ENCODE data around the gene ANTKMT. TPM values are rescaled to one million over a fixed set of nuclear protein-coding genes. Genes with fewer than 3 reads are reported as not detected.
"Not testable (repeated sequence)": the region's sequence is repeated elsewhere in the genome, so short reads cannot be mapped to it uniquely, and the experiment has no call there.

ANTKMT gene
- total RNA-seq, 1 donor, result 25.3 TPM

GRCh38 chr16:680967-681745 lies 39.8 kb upstream of the ANTKMT start:
- DNase-seq (ENCODE audit: low read depth in 2 of 3, low spot score in 2 of 3), result no peak

- no peak for DNase-seq (ENCODE audit: low read depth in 2 of 3, low spot score in 2 of 3)
Measured at GRCh38 chr16:681746-682427, 39.1 kb upstream of the ANTKMT start.

DNA sequence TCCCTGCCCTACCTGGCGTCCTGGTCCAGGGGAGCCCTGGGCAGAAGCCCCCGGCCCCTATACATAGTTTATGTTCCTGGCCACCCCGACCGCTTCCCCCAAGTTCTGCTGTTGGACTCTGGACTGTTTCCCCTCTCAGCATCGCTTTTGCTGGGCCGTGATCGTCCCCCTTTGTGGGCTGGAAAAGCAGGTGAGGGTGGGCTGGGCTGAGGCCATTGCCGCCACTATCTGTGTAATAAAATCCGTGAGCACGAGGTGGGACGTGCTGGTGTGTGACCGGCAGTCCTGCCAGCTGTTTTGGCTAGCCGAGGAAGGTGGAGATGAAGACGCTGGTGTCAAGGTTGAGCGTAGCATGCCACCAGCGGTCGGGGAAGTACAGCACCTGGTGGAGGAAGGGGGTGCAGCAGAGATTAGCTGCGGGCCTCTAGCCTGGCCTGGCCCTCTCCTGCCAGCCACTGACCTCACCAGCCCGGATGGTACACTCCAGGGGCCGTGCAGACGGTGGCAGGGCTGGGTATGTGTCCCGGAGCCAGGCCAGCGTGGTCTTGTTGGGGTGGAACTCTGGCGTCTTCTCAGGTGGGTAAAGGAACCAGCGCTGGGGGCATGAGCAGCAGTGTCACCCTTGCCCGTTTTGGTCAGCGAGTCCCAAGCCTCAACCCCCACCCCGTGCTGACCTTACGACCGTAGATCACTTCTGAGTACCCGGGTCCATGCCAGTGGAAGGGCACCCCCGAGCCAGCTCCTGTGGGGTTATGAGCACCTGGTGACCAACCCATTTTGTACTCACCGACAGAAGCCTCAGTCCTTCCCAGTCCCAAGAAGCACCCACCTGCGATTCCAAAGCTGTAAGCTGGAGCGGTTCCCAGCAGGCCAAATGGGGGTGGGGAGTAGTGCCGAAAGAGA lies 38.2 kb upstream of the ANTKMT start:
- no peak for DNase-seq (ENCODE audit: low read depth in 2 of 3, low spot score in 2 of 3)

GRCh38 chr16:683396-684070 lies 37.4 kb upstream of the ANTKMT start:
- no peak for DNase-seq (ENCODE audit: low read depth in 2 of 3, low spot score in 2 of 3)

- DNase-seq (ENCODE audit: low read depth in 2 of 3, low spot score in 2 of 3), result peak; percentile 90 to 95 (median 93)
Measured at GRCh38 chr16:684071-684794, 36.7 kb upstream of the ANTKMT start, which contains the start of gene JMJD8. Gene JMJD8 (minus strand): TSS chr16:684334. CDS start chr16:684319, 15 bp downstream.

DNA sequence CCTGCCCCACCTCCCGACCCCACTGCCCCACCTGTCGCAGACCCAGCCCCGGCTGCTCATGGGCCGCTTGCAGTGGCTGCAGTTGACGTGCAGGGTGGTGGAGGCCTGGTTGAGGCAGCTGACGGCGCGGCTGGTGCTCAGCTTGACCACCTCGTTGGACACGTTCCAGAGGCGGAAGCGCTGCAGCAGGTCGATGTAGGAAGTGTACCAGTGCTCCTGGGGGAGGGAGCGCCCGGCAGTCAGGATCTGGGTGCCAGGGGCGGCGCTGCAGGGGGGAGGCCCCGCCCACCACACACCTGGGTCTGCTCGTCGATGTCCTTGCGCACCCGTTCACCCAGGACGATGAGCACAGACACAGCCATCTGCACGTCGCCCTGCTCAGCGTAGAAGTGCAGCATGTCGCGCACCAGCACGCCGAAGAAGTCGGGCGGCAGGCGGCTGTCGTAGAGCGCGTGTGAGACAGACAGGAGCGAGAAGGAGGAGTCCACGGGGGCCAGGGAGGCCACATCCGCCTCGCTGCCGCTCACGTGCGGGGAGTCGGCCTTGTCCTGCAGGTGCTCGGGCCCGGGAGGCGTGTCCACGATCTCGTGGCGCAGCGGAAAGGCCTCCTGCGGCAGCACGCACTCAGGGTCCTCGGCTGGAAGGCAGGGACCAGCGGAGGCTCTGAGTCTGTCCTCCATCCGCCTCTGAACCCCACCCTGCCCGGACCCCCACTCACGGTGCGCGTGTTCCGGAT lies 35.8 kb upstream of the ANTKMT start:
- DNase-seq (ENCODE audit: low read depth in 2 of 3, low spot score in 2 of 3), result no peak

GRCh38 chr16:685967-686366 lies 35.0 kb upstream of the ANTKMT start:
- peak in 1 of 3 donors; percentile 22 for DNase-seq (ENCODE audit: low read depth in 2 of 3, low spot score in 2 of 3)

- DNase-seq (ENCODE audit: low read depth in 2 of 3, low spot score in 2 of 3), result no peak
Measured at GRCh38 chr16:686459-687260, 34.3 kb upstream of the ANTKMT start.

DNA sequence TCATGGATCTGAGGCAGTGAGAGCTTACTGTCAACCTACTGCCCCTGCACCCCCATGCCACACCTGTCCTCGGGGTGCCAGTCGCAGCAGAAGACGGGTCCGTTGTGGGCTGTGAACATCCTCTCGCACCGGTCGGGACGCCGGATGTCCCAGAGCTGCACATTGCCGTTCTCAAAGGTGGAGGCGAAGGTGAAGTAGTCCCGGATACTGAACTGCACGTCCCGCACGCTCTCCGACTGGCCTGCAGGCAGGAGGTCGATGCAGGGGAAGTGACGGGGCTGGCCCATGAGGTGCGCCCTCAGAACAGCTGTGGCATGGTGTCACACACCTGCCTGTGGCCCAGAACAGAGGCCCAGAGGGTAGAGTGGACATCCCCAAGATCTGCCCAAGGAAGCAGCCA lies 33.4 kb upstream of the ANTKMT start:
- no peak for DNase-seq (ENCODE audit: low read depth in 2 of 3, low spot score in 2 of 3)

DNA sequence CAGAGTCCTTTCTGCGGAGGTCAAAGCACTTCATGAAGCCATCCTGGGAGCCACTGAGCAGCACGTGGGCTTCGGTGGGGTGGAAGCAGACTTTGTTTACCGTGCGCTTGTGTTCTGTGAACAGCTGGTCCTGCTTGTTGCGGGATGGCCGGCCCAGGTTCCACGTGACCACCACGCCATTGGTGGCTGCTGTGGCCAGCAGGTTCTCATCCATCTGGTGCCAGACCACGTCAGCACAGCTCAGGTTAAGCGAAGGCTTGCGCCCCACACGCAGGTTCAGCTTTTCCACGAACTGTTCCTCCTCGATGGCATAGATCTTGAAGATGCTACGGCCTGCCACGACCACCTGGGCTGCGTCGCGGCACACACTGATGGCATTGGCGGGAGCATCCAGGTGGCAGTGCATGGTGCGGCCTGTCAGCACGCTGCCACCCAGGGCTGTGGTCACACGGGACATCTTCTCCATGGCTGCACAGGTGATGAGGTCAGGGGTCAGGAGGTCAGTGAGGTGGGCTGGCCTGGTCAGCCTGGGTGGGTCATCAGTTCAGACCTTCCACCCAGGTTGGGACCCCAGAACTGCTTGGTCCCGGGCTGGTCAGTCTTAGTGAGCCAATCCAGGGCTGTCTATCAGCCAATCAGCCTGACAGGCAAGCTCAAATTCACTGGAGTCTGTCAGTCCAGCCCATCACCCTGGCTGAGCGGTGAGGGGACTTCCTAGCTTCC lies 31.6 kb upstream of the ANTKMT start:
- DNase-seq (ENCODE audit: low read depth in 2 of 3, low spot score in 2 of 3), result no peak

DNA sequence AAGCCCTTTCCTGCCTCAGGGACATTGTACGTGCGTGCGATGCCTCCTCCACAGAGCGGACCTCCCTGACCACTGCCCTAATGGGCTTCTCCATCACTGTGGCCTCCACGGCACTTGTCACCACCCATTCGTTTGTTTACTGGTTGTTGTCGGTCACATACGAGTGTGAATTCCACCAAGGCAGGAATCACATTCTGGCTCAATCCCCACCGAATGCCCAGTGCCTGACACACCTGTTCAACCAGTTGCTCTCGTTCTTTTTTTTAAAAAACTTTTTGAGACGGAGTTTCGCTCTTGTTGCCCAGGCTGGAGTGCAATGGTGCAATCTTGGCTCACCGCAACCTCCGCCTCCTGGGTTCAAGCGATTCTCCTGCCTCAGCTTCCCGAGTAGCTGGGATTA lies 29.7 kb upstream of the ANTKMT start:
- not testable (repeated sequence) for DNase-seq (ENCODE audit: low read depth in 2 of 3, low spot score in 2 of 3)

- DNase-seq (ENCODE audit: low read depth in 2 of 3, low spot score in 2 of 3), result no peak
Measured at GRCh38 chr16:692356-693108, 28.4 kb upstream of the ANTKMT start.

- DNase-seq (ENCODE audit: low read depth in 2 of 3, low spot score in 2 of 3), result no peak
Measured at GRCh38 chr16:693364-693763, 27.6 kb upstream of the ANTKMT start.

DNA sequence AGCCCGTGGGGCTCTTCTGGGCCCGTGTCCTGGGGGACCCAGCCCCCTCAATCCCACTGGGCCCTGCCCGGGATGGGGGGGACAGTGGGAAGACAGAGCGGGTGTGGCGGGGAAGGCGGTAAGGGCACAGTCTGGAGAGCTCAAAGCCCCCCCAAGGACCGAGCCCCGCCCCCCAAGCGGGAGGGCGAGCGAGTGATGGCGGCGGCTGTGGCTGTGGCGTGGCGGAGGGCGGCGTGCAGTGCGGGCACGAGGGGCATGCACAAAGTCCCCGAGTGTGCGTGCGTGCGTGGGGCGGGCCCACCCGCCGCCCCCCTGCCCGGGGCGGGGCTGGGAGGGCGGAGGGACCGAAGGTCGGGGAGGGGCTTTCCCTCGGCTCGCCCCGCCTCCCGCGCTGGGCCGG lies 27.2 kb upstream of the ANTKMT start:
- DNase-seq (ENCODE audit: low read depth in 2 of 3, low spot score in 2 of 3), result no peak

GRCh38 chr16:694187-694862 lies 26.6 kb upstream of the ANTKMT start:
- DNase-seq (ENCODE audit: low read depth in 2 of 3, low spot score in 2 of 3), result no peak

- DNase-seq (ENCODE audit: low read depth in 2 of 3, low spot score in 2 of 3), result no peak
Measured at GRCh38 chr16:694863-695354, 26.0 kb upstream of the ANTKMT start.

Measured in hematopoietic multipotent progenitor cell (in vitro differentiated cells).